SH-SY5Y (cell line): Measurements from ENCODE around the gene VPS25.

ENCODE experiments used
- GATA2 ChIP-seq: IDR thresholded peaks from 2 replicates; pipeline ENCODE4 v1.6.1; 2011; ENCODE audit warnings: mild to moderate bottlenecking, low read depth, low read length
- GATA3 ChIP-seq: IDR thresholded peaks from 2 replicates; pipeline ENCODE4 v1.6.1; 2011; ENCODE audit warnings: low read depth, mild to moderate bottlenecking, low read length, moderate library complexity

DNA sequence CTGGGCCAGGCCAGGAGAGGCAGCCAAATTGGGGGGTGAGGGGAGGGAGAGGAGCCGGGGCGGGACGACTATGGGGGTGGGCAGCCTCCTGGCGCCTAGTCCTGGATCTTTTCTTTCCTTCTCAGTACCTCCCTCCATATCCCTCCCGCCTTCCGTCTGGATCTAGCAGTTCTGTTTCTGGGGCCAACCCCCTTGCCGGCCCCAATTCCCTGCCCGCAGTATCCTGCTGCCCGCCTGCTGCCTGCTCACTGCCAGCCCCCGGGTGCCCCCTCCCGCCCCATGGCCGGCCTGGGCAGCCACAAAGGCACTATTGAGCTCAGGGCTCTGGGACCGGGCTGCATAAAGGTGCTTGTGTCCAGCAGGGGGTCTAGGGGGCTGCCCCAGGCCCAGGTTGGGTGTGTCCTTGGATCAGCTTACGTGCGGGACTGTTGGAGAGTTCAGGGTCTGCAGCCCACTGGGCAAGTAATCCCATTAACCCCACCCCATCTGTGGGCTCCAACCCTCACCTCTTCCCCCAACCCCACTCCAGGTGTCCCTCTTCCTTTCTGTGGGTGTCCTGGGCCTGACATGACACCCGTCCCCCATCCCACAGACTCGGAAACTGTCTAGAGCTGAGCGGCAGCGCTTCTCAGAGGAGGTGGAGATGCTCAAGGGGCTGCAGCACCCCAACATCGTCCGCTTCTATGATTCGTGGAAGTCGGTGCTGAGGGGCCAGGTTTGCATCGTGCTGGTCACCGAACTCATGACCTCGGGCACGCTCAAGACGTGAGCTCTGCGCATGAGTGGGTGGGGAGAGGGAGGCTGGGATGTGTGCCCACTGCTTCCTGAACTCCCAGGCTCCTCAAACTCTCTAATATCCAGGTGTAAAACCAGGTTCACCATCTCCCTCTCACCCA lies 9.2 kb downstream of the VPS25 start:
- no peak for TF ChIP-seq GATA2
- TF ChIP-seq GATA3: no peak
